ENCODE data around the gene FKBP1A.

DNA sequence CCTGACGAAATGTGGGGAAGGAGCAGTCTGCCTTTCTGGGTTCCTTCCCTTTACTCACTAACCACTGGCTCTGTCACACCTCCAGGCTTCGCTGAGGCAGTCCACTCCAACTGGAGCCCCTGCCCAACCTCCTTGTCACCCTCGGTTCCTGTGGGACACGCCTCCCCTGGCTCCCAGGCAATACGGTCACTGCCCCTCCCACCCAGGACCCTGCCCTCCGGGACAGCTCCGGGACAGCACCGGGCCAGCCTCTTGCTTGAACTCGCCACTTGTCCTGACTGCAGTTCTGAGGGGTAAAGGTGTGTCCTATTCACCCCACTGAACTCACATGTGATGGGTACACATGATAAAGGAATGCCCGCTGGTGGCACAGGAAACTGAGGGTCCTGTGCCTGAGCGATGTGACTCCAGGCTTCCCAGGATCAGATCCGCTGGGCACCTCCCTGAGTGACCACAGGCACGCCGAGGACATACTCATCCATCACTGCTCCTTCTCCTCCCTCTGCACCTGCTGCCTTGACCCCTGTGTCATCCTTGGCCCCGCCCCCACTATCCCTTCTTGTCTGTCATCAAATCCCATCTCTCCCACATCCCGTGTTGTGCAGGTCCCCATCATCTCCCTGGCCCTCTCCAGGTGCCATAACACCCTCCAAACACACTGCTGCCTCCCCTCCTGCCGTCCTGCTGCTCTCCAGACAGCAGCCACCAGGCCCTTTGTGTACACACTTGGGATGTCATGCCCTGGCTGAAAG, 71.8 kb downstream of the FKBP1A start:
- TF ChIP-seq, protein P1, sequence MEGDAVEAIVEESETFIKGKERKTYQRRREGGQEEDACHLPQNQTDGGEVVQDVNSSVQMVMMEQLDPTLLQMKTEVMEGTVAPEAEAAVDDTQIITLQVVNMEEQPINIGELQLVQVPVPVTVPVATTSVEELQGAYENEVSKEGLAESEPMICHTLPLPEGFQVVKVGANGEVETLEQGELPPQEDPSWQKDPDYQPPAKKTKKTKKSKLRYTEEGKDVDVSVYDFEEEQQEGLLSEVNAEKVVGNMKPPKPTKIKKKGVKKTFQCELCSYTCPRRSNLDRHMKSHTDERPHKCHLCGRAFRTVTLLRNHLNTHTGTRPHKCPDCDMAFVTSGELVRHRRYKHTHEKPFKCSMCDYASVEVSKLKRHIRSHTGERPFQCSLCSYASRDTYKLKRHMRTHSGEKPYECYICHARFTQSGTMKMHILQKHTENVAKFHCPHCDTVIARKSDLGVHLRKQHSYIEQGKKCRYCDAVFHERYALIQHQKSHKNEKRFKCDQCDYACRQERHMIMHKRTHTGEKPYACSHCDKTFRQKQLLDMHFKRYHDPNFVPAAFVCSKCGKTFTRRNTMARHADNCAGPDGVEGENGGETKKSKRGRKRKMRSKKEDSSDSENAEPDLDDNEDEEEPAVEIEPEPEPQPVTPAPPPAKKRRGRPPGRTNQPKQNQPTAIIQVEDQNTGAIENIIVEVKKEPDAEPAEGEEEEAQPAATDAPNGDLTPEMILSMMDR (IDR thresholded peaks at IDR 0.05; ENCODE audit: insufficient read depth, low read length), result no peak
- TF ChIP-seq, protein P2, sequence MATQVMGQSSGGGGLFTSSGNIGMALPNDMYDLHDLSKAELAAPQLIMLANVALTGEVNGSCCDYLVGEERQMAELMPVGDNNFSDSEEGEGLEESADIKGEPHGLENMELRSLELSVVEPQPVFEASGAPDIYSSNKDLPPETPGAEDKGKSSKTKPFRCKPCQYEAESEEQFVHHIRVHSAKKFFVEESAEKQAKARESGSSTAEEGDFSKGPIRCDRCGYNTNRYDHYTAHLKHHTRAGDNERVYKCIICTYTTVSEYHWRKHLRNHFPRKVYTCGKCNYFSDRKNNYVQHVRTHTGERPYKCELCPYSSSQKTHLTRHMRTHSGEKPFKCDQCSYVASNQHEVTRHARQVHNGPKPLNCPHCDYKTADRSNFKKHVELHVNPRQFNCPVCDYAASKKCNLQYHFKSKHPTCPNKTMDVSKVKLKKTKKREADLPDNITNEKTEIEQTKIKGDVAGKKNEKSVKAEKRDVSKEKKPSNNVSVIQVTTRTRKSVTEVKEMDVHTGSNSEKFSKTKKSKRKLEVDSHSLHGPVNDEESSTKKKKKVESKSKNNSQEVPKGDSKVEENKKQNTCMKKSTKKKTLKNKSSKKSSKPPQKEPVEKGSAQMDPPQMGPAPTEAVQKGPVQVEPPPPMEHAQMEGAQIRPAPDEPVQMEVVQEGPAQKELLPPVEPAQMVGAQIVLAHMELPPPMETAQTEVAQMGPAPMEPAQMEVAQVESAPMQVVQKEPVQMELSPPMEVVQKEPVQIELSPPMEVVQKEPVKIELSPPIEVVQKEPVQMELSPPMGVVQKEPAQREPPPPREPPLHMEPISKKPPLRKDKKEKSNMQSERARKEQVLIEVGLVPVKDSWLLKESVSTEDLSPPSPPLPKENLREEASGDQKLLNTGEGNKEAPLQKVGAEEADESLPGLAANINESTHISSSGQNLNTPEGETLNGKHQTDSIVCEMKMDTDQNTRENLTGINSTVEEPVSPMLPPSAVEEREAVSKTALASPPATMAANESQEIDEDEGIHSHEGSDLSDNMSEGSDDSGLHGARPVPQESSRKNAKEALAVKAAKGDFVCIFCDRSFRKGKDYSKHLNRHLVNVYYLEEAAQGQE (IDR thresholded peaks at IDR 0.05; ENCODE audit: insufficient replicate concordance, low read depth), result no peak
- no peak for TF ChIP-seq POLR2AphosphoS5 (IDR thresholded peaks at IDR 0.05; ENCODE audit: low read depth)
- no peak for TF ChIP-seq SPI1 (IDR thresholded peaks at IDR 0.05; ENCODE audit: borderline replicate concordance, low read depth)
- no peak for TF ChIP-seq GABPA (IDR thresholded peaks at IDR 0.05; ENCODE audit: low read depth)
